ENCODE measurements around the gene SERGEF. TPM values are rescaled to one million over a fixed set of nuclear protein-coding genes. Genes with fewer than 3 reads are reported as not detected.

SERGEF gene
- total and polyA plus RNA-seq, 2 of the 4 experiments (the other 2 are of a cell fraction), result 12.2 to 18.1 TPM

GRCh38 chr11:17775507-17776211 lies 237.2 kb downstream of the SERGEF start:
- H3K4me3 ChIP-seq (ENCODE audit: insufficient read depth, low read depth, low read length), result no peak overlapping the region
- H4K20me1 ChIP-seq (ENCODE audit: insufficient read depth, low read length), result no peaks in the 10 kb centered on the region
- dilution Hi-C loops (cut with HindIII; ENCODE audit: low sequenced_read_pairs, unreplicated experiment) (no loop called here), in situ Hi-C loops (cut with MboI; ENCODE audit: low sequenced_read_pairs) (no loop called here), intact Hi-C loops (cut with micrococcal nuclease) (no loop called here)
- H3K79me1 ChIP-seq (ENCODE audit: low read depth in 1 of 2, low read length in 2 of 2), result no peaks in the 10 kb centered on the region
- peak overlapping the region; percentile 43 for H2AFZ ChIP-seq (replicated peaks; ENCODE audit: low read length, poor library complexity)
- H2BK5ac ChIP-seq (ENCODE audit: low read depth, low read length, poor library complexity, severe bottlenecking), result no peak overlapping the region
- H3K4me2 ChIP-seq (ENCODE audit: low read depth, low read length), result no peak overlapping the region
- ATAC-seq (ENCODE audit: low read depth) (no peak), DNase-seq (no peak)
- no peak overlapping the region for H4K8ac ChIP-seq (ENCODE audit: low read depth in 2 of 2, low read length in 2 of 2)
- CTCF ChIA-PET, result no interaction called here
- H3K9me3 ChIP-seq (ENCODE audit: control insufficient read depth, insufficient read depth, low read length), result no peaks in the 10 kb centered on the region
- no peak overlapping the region for H2AK9ac ChIP-seq (replicated peaks; ENCODE audit: low read depth, low read length, poor library complexity)
- H3K9ac ChIP-seq (ENCODE audit: low read depth, low read length), result no peak overlapping the region
- POLR2A ChIA-PET (ENCODE audit: unreplicated experiment), result no interaction called here
- no peak overlapping the region for H3K27ac ChIP-seq (ENCODE audit: insufficient read depth, low read length)
- no peak overlapping the region for H3K18ac ChIP-seq (ENCODE audit: low read depth, low read length)
- H3K14ac ChIP-seq (replicated peaks; ENCODE audit: low read depth, low read length), result no peak overlapping the region
- 0% methylated on average over 1 of the region's 18 CpGs; no CpG with 5 or more reads in 1 of the 2 experiments for WGBS, 2 experiments (ENCODE audit: extremely low coverage in 2 of 2, insufficient read length in 1 of 2)
- H3K36me3 ChIP-seq (ENCODE audit: control insufficient read depth, insufficient read depth, low read length), result no peaks in the 10 kb centered on the region
- H3K56ac ChIP-seq (ENCODE audit: extremely low read depth, insufficient read depth, low read length), result no peak overlapping the region
- no peak overlapping the region for H3K4ac ChIP-seq (ENCODE audit: low read depth, low read length)
- no peak overlapping the region for H4K5ac ChIP-seq (ENCODE audit: low read depth, low read length)
- no peak overlapping the region for H4K91ac ChIP-seq (ENCODE audit: insufficient read depth, low read depth, low read length)
- TF ChIP-seq NFE2L2 (IDR thresholded peaks at IDR 0.05; ENCODE audit: low read depth, low read length), result no peak
- no peak for TF ChIP-seq ELK1 (IDR thresholded peaks at IDR 0.05; ENCODE audit: borderline replicate concordance, low read depth, low read length)
- TF ChIP-seq POLR2A (IDR thresholded peaks at IDR 0.05; ENCODE audit: low read depth, low read length), result no peak
- no peak for TF ChIP-seq RFX5 (IDR thresholded peaks at IDR 0.05; ENCODE audit: low read depth, low read length)
- no peak for TF ChIP-seq RCOR1 (IDR thresholded peaks at IDR 0.05; ENCODE audit: insufficient replicate concordance, low read length)
- TF ChIP-seq CHD1 (IDR thresholded peaks at IDR 0.05; ENCODE audit: low read depth, low read length), result no peak
- TF ChIP-seq USF2 (IDR thresholded peaks at IDR 0.05; ENCODE audit: low read depth, low read length), result no peak
- no peak for TF ChIP-seq RAD21 (IDR thresholded peaks at IDR 0.05; ENCODE audit: low read length)
- TF ChIP-seq MXI1 (IDR thresholded peaks at IDR 0.05; ENCODE audit: borderline replicate concordance, low read depth, low read length), result no peak
- no peak for TF ChIP-seq FOS (IDR thresholded peaks at IDR 0.05; ENCODE audit: low read depth, low read length)
- no peak for TF ChIP-seq CTCF (conservative IDR thresholded peaks at IDR 0.05; ENCODE audit: low read depth, low read length)
- TF ChIP-seq MAZ (IDR thresholded peaks at IDR 0.05; ENCODE audit: borderline replicate concordance, low read depth, low read length), result no peak
- no peak for TF ChIP-seq BHLHE40 (IDR thresholded peaks at IDR 0.05; ENCODE audit: low read depth, low read length)
- TF ChIP-seq MAFK (IDR thresholded peaks at IDR 0.05; ENCODE audit: low read depth, low read length), result no peak
- TF ChIP-seq CEBPB (IDR thresholded peaks at IDR 0.05; ENCODE audit: low read depth, low read length), result no peak
- H3K9me1 ChIP-seq (ENCODE audit: insufficient read depth, low read length), result no peaks in the 10 kb centered on the region
- H2BK15ac ChIP-seq (ENCODE audit: low read depth, low read length), result no peak overlapping the region
- H2AK5ac ChIP-seq (ENCODE audit: low read depth, low read length), result no peak overlapping the region
- no peaks in the 10 kb centered on the region for H3K4me1 ChIP-seq (ENCODE audit: control insufficient read depth, insufficient read depth, low read length)
- no peak overlapping the region for H2BK20ac ChIP-seq (ENCODE audit: low read depth, low read length)
- no peak overlapping the region for H3K23ac ChIP-seq (ENCODE audit: low read depth, low read length)
- H3K27me3 ChIP-seq (ENCODE audit: control insufficient read depth, insufficient read depth, low read length), result peaks cover 3% of the 10 kb centered on the region; the same call in 1 of the 2 replicates
- no peak overlapping the region for H2BK120ac ChIP-seq (ENCODE audit: low read depth, low read length)
- BruUV-seq (replicated peaks), result no TSS peak

Measured in IMR-90 (cell line).